Measurements from ENCODE around the gene ZC3H7B. TPM values are rescaled to one million over a fixed set of nuclear protein-coding genes. Genes with fewer than 3 reads are reported as not detected.
A peak's percentile ranks its signal among the peaks of the same experiment; 100 is the strongest.
"Not testable (repeated sequence)": the region's sequence is repeated elsewhere in the genome, so short reads cannot be mapped to it uniquely, and the experiment has no call there.

The ZC3H7B gene
- polyA plus RNA-seq (ENCODE audit: insufficient read length in 10 of 10), result 10 to 100 TPM; 33.7 to 52.2 (median 38.5) TPM
- long read RNA-seq, donor 1, full-length matches to known transcripts, result 2 of 2 reads
- long read RNA-seq, donor 1, partial matches to known transcripts, result 0 of 2 reads
- long read RNA-seq, donor 1, other reads (novel, unspliced or antisense), result 0 of 2 reads
- long read RNA-seq, donor 2, result 0 reads
- long read RNA-seq, donor 3, result 0 reads
- long read RNA-seq, donor 4, full-length matches to known transcripts, result 1 of 44 reads
- long read RNA-seq, donor 4, partial matches to known transcripts, result 43 of 44 reads
- long read RNA-seq, donor 4, other reads (novel, unspliced or antisense), result 0 of 44 reads
- long read RNA-seq, donor 5, partial matches to known transcripts, result 49 of 49 reads
- long read RNA-seq, donor 5, other reads (novel, unspliced or antisense), result 0 of 49 reads
- long read RNA-seq, donor 6, full-length matches to known transcripts, result 2 of 11 reads
- long read RNA-seq, donor 6, partial matches to known transcripts, result 9 of 11 reads
- long read RNA-seq, donor 6, other reads (novel, unspliced or antisense), result 0 of 11 reads
- long read RNA-seq, donor 7, full-length matches to known transcripts, result 1 of 6 reads
- long read RNA-seq, donor 7, partial matches to known transcripts, result 5 of 6 reads
- long read RNA-seq, donor 7, other reads (novel, unspliced or antisense), result 0 of 6 reads
- long read RNA-seq, donor 8, full-length matches to known transcripts, result 2 of 13 reads
- long read RNA-seq, donor 8, partial matches to known transcripts, result 11 of 13 reads
- long read RNA-seq, donor 8, other reads (novel, unspliced or antisense), result 0 of 13 reads
- long read RNA-seq, donor 9, result 0 reads

- DNase-seq, result peak; percentile 79 to 93 (median 83)
Observed at GRCh38 chr22:41301085-41302020, at the start of gene ZC3H7B. Gene ZC3H7B, plus strand, starts transcription at chr22:41301525. Its CDS starts 19,136 bp downstream, at chr22:41320661.

GRCh38 chr22:41252365-41252764, 49.0 kb upstream of the ZC3H7B start:
- DNase-seq, result no peak

GRCh38 chr22:41254230-41254629, 47.1 kb upstream of the ZC3H7B start:
- DNase-seq, result no peak

GRCh38 chr22:41256254-41257253, 44.8 kb upstream of the ZC3H7B start:
- peak in 2 of 3 donors; percentile 23 to 32 for DNase-seq

GRCh38 chr22:41257696-41258095, 43.6 kb upstream of the ZC3H7B start:
- no peak for DNase-seq

GRCh38 chr22:41259756-41260155, 41.6 kb upstream of the ZC3H7B start:
- not testable (repeated sequence) for DNase-seq

- DNase-seq, result no peak
Observed at GRCh38 chr22:41260871-41261270, 40.5 kb upstream of the ZC3H7B start.

- no peak for DNase-seq
Observed at GRCh38 chr22:41261541-41262249, 39.6 kb upstream of the ZC3H7B start.

- DNase-seq, result no peak
Observed at GRCh38 chr22:41262250-41262765, 39.0 kb upstream of the ZC3H7B start.

GRCh38 chr22:41263704-41264103, 37.6 kb upstream of the ZC3H7B start:
- DNase-seq, result no peak

- no peak for DNase-seq
Observed at GRCh38 chr22:41264408-41264941, 36.9 kb upstream of the ZC3H7B start.

GRCh38 chr22:41267958-41268357, 33.4 kb upstream of the ZC3H7B start:
- DNase-seq, result no peak

- DNase-seq, result no peak
Observed at GRCh38 chr22:41271787-41272186, 29.5 kb upstream of the ZC3H7B start.

- DNase-seq, result no peak
Observed at GRCh38 chr22:41273128-41273527, 28.2 kb upstream of the ZC3H7B start.

- DNase-seq, result no peak
Observed at GRCh38 chr22:41274856-41275255, 26.5 kb upstream of the ZC3H7B start.

GRCh38 chr22:41280065-41280464, 21.3 kb upstream of the ZC3H7B start:
- no peak for DNase-seq

GRCh38 chr22:41280854-41281253, 20.5 kb upstream of the ZC3H7B start:
- no peak for DNase-seq

- DNase-seq, result no peak
Observed at GRCh38 chr22:41284465-41284864, 16.9 kb upstream of the ZC3H7B start.

GRCh38 chr22:41285441-41285819, 15.9 kb upstream of the ZC3H7B start:
- DNase-seq, result peak; percentile 8 to 80 (median 52)
